NCI-H748 (cell line): ENCODE results near the gene RAMAC.
"Not testable (repeated sequence)": the region's sequence is repeated elsewhere in the genome, so short reads cannot be mapped to it uniquely, and the experiment has no call there.

ENCODE experiments used
- DNase-seq: peaks from one replicate; lab custom pipeline; 2025; ENCODE audit not compliant: unreplicated experiment; lab: John Stamatoyannopoulos, UW

Gene RAMAC

DNA sequence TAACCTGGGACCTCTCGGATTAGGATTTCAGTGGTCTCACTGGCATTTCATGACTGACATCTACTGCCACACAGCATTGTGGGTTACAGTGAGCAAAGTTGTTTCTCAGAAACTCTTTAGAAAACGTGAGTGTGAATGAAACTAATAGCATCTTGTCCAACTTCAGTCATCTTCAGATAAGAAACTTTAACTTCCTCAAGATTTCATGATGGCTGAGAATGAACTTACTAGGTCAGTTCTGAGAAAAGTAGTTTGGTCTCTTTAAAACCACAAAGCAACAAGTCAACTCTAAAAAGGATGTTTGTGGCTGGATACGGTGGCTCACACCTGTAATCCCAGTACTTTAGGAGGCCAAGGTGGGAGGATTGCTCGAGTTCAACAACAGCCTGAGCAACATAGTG is 19.3 kb upstream of the RAMAC start:
- DNase-seq, result no peak

GRCh38 chr15:82968066-82968465 is 17.9 kb upstream of the RAMAC start:
- no peak for DNase-seq

DNA sequence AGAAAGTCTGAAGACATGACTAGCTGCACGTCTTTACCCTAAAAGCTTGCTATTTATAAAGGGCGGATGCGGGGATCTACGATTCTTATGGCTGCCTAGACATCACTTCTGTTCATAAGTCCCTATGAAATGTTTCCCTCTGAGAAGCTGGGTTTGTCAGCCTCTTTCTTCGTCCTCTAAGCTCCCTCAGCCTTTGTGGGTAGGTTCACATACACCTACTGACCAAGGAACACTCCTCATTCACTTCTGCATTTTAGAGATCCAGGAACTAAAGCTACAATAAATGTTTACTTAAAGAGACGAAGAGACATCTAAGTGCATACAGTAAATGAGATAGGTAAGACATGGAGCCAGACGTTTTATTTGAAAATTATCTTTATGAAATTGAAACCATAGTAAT is 16.7 kb upstream of the RAMAC start:
- DNase-seq, result no peak

DNA sequence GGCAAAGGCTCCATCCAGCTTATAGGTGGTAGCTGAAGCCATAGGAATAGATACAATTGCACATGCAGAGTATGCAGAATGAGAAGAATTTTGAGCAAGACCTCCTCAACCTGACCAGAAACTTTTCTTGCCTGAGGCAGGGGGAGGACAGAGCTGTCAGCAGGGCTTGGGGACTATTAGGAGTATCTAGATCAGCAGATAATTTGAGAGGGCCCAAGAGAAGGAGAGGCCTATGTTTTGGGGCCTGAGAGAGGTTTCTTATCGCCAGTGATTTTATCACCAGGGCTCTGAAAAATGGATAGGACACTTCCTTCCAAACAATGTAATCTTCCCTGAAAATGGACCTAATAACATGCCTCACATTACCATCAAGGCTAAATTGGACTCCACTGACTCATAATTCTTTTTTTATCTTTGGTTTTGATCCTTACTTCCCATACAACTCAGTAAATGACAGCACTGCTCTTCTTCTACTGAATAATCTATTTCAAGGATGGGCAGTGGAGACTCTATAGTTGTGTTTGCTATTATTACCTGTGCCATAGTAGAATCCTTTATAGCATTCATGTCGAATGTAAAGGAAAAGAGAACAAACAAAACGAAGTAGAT is 15.8 kb upstream of the RAMAC start:
- no peak for DNase-seq

- DNase-seq, result no peak
Observed at GRCh38 chr15:82970696-82971095, 15.3 kb upstream of the RAMAC start.

- DNase-seq, result no peak
Observed at GRCh38 chr15:82971218-82971984, 14.6 kb upstream of the RAMAC start.

DNA sequence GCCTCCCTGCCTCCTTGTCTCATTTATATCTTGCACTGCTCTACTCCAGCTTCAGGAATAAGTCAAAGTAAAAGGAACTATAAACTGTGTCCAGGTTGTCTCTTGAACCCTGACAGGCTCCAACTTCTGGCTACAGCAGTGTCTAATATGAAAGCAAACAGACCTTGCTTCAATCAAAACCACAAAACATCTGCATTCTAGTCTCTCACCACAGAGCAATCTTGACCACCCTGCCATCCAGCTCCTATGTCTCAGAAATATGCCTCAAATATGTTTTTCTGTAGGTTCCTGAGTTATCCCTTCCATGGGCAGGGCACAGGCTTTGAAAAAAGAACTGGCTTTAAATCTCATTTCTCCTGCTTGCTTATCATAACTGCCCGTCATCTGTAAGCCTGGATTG is 13.0 kb upstream of the RAMAC start:
- no peak for DNase-seq

- no peak for DNase-seq
Observed at GRCh38 chr15:82977076-82977475, 8.9 kb upstream of the RAMAC start.

GRCh38 chr15:82978438-82978837 is 7.6 kb upstream of the RAMAC start:
- DNase-seq, result no peak

DNA sequence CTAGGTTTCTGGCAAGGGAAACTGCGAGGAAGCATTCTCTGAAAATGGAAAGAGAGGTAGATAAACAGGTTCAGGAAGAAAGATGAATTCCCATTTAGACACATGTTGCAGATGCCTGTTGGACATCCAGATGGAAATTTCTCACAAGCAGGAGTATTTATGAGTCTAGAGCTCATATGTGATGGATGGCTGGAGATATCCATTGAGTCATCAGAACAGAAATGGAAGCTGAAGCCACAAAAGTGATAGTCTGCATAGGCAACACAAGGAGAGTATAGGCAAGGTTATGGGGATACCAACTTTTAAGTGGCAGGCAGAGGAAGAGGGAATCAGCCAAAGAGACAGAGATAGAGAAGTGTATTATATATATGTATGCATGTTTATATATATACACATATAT is 6.3 kb upstream of the RAMAC start:
- no peak for DNase-seq

- DNase-seq, result no peak
Observed at GRCh38 chr15:82980981-82981380, 5.0 kb upstream of the RAMAC start.

GRCh38 chr15:82986442-82986780 is 401 bp downstream of the RAMAC start:
- no peak for DNase-seq

GRCh38 chr15:82992436-82992998 is 6.5 kb downstream of the RAMAC start:
- no peak for DNase-seq

- DNase-seq, result no peak
Observed at GRCh38 chr15:82993144-82993543, 7.1 kb downstream of the RAMAC start.

DNA sequence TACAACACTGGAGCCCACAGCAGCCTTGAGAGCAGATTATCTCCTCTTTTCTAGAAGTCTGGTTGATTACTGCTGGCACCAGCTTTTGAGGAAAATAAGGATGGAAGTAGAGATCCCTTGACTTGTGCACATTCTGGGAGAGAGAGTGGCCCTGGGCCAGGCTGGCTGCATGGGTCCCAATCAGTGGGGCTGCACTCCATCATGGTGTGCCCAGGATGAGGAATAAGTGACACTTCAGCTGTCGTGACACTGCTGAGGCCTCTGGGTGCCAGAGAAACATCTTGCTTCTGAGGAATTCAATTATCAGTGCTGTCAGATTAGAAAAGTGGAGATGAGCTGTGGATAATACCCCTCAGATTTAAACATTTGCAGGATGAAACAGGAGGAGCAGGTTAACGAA is 9.1 kb downstream of the RAMAC start:
- no peak for DNase-seq

DNA sequence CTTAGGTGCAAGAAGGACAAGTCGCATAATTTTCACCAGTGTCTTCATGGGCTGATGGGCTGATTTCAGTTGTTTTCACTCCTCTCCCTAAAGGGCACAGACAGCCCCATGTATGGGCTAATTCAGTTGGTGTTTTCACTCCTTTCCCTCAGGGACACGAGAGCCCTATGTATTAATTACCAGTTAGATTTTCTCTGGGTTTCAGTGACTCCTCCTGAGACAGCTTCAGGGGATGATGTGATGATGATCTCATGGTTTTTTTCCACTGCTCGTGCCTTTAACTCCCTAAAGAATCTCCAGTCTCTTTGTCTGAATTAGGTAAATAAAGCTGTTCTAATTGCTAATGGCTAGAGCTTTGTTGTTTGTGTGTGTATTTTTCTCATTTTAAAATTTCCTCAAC is 9.9 kb downstream of the RAMAC start:
- no peak for DNase-seq

GRCh38 chr15:82999426-82999825 is 13.4 kb downstream of the RAMAC start:
- DNase-seq, result no peak

DNA sequence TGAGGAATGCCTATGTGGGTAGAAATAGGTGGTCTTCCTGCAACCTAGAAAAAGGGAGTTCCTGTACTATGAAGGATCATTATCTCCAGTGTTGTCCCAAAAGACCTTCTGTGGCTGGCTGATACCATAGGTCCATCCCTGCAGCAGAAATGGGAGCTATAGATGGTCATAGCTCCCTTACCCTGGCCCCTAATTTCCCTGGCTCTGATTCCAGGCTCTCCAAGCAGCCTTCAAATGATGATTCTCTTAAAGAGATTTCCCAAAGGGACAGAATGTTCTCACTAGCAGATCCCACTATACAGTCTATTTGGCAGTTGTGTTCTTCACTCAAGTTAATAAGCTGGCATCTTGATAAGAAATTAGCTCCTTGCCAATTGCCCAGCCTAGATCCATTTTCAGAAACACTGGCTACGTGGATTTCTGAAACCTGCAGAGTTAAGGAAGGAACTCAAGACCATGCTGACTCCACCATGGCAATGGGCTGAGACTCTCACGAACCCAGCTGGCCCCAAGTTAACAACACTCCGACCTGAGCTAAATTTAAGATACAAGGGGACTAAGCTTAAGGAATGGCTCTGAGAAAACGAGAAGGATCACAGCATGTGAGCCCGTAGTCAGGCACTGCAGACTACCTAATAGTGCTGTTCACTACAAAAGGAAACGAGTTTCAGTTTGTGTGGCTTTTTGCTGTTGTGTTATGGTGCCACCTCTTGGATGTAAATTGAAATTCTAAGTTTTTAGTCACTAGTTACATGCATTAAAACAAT is 14.1 kb downstream of the RAMAC start:
- DNase-seq, result peak; percentile 59

GRCh38 chr15:83000672-83001031 is 14.6 kb downstream of the RAMAC start:
- not testable (repeated sequence) for DNase-seq

- DNase-seq, result peak; percentile 70
Observed at GRCh38 chr15:83010709-83011270, 24.8 kb downstream of the RAMAC start.

GRCh38 chr15:83011271-83012075 is 25.5 kb downstream of the RAMAC start, which contains the start of gene C15orf40:
C15orf40 (minus strand) TSS chr15:83011639; CDS start chr15:83011607, 32 bp downstream.
- peak; percentile 91 for DNase-seq
